Middle frontal gyrus (tissue), 1 donor: ENCODE data around the gene ZNF316.

Experiments used
- DNase-seq: peaks from one replicate; pipeline ENCODE4 v3.0.0-alpha.2; 2015; ENCODE audit warnings: low spot score; ENCODE audit errors: extremely low spot score

ZNF316 gene

DNA sequence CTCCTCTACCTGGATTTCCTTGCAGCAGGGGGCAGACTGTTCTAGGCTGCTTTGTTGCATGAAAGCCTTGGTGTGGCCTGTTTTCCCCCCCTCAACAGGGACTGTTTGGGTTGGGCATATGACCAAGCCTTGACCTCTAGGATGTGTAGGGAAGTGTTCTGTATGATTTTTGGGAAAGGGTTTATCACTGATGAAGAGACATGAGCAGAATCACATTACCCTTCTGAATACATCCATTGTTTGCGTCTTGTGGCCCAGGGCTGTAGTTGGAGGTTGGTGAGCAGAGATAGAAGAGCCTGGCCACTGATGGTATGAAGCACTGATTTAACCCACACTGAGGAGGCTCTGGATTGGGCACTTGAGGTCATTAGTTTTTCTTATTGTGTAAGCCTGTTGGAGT, 43.0 kb downstream of the ZNF316 start:
- no peak for DNase-seq

DNA sequence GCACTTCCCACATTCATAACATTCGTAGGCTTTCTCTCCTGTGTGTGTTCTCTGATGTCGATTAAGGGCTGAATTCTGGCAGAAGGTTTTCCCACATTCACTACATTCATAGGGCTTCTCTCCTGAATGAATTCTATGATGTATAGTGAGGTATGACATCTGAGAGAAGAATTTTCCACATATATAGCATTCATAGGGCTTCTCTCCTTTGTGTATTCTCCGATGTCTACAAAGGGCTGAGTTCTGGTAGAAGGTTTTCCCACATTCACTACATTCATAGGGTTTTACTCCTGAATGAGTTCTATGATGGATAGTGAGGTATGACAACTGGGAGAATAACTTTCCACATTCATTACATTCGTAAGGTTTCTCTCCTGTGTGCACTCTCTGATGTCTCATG, 54.0 kb downstream of the ZNF316 start:
- DNase-seq: no peak

DNA sequence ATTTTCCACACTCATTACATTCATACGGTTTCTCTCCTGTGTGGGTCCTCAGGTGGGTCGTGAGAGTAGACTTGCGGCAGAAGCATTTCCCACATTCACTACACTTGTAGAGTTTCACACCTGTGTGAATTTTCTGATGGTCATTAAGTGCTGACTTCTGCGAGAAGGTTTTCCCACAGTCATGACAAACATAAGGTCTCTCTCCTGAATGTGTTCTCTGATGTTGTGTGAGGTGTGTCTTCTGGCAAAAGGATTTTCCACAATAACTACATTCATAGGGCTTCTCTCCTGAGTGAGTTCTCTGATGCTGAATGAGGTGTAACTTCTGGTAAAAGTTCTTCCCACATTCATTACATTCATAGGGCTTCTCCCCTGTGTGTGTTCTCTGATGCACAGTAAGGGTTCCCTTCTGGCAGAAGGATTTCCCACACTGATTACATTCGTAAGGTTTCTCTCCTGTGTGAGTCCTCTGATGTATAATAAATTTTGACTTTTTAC, 54.5 kb downstream of the ZNF316 start:
- no peak for DNase-seq

DNA sequence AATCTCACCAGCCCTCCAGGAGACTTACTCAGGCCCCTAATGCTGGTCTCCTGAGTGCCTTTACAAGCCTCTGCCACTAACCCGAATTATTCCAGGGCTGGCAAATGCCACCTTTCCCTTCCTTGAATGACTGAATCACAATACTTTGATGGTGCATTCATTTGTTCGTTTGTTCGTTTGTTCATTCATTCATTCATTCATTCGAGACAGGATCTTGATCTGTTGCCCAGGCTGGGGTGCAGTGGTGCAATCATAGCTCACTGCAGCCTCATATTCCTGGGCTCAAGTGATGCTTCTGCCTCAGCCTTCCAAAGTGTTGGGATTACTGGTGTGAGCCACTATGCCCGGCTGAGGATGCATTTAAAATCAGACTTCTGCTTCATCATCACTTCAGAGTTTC, 63.7 kb downstream of the ZNF316 start:
- no peak for DNase-seq

DNA sequence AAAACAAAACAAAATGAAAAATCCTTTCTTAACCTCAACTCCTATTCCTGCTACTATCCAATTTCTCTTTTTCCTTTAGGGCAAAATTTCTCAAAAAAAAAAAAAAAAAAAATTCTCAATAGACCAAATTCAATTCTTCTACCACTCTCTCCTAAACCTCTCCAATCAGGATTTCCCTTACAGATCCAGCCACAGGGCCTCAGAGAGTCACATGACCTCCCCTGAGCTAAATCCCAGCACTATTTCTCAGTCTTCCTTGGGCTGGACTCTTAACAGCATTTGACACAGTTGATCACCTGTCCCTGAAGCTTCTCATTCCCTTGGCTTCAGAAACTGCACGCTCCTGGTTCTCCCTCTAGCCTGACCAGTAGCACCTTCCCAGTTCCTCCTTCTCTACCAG, 64.7 kb downstream of the ZNF316 start:
- DNase-seq: no peak
